GM21447 (cell line): ENCODE results near the gene ZDHHC19.
"Not testable (repeated sequence)": the region's sequence is repeated elsewhere in the genome, so short reads cannot be mapped to it uniquely, and the experiment has no call there.

Experiments
- ATAC-seq: cut with Tn5 transposase; IDR thresholded peaks from one replicate; pipeline ENCODE4 v1.9.1; 2021; ENCODE audit not compliant: unreplicated experiment

Gene ZDHHC19, protein sequence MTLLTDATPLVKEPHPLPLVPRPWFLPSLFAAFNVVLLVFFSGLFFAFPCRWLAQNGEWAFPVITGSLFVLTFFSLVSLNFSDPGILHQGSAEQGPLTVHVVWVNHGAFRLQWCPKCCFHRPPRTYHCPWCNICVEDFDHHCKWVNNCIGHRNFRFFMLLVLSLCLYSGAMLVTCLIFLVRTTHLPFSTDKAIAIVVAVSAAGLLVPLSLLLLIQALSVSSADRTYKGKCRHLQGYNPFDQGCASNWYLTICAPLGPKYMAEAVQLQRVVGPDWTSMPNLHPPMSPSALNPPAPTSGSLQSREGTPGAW

DNA sequence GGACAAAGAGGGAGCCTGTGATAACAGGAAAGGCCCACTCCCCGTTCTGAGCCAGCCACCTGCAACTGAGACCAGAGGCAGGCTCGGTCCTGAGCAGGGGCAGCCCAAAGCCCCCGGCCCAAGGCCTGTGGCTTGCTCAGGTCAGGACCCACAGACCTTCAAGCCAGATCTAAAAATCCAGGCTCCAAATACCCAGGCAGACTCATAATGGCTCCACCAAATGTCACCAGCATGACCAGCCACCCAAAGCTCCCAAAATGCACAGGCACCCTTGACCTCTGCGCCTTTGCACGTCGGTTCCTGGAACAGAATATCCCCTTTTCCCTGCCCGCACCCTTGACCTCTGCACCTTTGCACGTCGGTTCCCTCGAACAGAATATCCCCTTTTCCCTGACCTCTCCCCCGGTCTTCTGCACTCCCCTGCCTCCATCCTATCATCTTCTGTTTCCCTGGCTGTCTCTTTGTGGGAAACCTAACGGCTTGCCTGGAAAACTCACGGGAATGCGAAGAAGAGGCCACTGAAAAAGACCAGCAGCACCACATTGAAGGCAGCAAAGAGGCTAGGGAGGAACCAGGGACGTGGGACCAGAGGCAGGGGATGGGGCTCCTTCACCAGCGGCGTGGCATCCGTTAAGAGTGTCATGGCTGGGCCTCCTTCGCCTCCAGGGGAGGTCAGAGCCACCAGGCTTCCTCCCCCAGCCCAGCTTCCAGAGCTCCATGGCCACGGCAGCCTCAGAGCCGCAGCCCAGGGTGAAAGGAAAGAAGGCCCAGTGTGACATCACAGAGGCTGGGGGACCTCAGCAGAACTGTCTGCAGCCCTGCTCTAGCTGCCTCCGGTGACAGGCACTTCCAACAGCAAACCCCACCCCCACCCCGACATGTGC, at the start of gene ZDHHC19:
TSS of gene ZDHHC19 (minus strand) at position 728 of the 884 bp plus-strand sequence. CDS start at position 643, 85 bp downstream.
- ATAC-seq: no peak

DNA sequence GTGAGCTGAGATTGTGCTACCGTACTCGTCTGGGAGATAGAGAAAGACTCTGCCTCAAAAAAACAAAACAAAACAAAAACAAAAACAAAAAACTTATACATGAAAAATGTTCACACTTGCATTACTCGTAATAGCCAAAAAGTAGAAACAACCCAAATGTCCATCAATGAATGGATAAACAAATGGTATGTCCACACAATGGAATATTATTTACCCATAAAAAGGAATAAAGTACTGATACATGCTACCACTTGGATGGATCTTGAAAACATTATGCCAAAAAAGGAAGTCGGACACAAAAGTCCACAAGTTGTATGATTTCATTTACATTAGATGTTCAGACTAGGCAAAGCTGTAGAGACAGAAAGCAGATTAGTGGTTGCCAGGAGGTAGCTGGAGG, 49.6 kb upstream of the ZDHHC19 start:
- ATAC-seq: no peak

DNA sequence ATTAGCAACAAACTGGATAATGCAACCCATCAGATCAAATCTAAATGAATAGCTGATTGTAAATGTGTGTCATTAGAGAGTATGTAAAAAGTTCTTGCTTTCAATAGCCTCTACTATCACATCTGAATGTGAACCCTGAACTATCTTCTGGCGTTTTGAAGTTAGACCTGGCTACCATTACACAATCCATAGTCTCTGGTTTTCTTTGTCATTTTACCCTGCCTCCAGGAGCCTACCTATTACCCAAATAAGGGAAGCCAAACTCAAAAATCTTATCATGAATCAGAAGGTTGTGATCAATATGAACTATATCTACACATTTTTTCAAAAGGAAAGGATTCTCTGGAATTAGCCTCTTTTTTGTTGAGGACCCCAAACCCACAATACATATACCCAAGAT, 44.6 kb upstream of the ZDHHC19 start:
- no peak for ATAC-seq

DNA sequence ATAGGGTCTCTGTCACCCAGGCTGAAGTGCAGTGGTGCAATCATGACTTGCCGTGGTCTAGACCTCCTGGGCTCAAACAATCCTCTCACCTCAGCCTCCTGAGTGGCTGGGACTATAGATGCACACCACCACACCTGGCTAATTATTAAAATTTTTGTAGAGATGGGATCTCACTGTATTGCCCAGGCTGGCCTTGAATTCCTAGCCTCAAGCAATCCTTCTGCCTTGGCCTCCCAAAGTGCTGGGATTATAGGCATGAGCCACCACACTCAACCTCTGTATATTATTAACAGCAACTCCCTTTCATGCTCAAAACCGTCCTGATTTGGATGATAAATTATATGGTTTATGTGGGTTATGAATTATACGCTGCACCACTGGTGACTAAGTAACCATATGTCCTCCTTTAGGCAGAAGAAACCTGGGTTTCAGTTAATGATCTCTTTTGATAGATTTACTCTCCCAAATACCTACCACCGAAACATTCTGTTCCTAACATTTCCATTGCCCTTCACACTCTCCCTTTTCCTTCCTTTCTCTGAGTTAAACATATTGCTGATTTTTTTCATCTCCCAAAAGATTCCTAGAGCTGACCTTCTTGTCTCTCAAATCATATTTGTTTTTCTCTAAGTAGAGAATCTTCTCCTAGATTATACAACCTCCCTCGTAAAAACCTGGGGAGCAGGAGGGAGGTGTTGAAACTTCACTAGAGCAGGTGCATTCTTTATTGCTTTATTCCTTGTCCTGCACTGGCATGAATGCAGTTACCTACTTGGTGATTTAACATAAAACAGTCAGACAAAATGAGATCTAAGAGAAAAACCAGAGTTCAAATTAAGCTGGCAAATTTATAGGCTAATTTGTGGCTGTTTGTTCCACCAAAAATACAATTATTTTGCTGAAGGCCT, 43.4 kb upstream of the ZDHHC19 start:
- no peak for ATAC-seq

DNA sequence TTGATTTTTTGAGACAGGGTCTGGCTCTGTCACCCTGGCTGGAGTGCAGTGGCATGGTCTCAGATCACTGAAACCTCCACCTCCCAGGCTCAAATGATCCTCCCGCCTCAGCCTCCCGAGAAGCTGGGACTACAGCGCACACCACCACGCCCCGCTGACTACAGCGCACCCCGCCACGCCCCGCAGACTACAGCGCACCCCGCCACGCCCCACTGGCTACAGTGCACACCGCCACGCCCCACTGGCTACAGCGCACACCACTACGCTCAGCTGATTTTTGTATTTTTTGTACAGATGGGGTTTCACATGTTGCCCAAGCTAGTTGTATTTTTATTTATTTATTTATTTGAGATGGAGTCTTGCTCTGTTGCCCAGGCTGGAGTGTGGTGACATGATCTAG, 40.7 kb upstream of the ZDHHC19 start:
- ATAC-seq: no peak

DNA sequence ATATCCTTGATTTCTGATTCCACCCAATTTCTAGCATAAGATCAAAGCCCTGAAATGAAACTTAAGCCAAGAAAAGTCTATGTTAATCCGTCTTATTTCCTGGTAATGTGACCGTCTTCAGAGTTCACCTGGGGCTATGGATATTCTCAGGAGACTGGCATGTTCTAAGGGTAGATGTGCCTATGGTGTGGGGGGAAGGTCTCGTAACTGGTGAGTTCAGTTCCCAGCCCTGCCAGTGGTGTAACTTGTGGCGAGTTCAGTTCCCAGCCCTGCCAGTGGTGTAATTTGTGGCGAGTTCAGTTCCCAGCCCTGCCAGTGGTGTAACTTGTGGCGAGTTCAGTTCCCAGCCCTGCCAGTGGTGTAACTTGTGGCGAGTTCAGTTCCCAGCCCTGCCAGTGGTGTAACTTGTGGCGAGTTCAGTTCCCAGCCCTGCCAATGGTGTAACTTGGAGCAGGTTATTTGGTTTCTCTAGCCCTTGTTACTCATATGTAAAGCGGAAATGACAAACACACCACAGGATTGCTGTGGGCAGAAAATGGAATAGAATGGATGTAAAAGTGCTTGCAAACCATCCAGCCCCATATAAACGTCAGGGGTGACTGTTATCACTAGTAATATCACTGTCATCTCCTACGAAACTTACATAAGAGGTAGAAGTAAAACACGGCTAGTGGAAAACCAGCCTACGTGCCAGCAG, 35.6 kb upstream of the ZDHHC19 start:
- ATAC-seq: no peak

DNA sequence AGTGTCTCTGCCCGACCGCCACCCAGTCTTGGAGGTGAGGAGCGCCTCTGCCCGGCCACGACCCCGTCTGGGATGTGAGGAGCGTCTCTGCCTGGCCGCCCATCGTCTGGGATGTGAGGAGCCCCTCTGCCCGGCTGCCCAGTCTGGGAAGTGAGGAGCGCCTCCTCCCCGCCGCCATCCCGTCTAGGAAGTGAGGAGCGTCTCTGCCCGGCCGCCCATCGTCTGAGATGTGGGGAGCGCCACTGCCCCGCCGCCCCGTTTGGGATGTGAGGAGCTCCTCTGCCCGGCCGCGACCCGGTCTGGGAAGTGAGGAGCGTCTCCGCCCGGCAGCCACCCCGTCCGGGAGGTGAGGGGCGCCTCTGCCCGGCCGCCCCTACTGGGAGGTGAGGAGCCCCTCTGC, 33.0 kb upstream of the ZDHHC19 start:
- ATAC-seq: not testable (repeated sequence)

DNA sequence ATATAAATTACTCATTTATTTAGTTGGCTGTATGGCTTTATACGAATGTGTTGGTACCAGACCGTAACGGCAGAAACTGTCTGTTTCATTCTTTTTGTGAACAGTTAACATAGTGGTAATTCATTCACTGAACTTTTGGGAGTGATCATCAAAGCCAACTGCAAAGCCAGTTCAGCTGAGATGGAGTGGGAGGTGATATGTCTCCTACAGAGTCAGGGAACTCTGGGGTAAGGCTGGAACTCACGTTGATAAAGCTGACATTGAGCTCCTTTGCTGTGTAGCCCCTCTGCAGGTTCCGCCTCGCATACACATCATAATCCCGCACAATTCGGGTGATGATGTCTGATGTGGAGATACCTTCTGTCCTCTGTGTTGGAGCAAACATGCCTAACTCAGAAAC, 30.5 kb upstream of the ZDHHC19 start:
- ATAC-seq: no peak

DNA sequence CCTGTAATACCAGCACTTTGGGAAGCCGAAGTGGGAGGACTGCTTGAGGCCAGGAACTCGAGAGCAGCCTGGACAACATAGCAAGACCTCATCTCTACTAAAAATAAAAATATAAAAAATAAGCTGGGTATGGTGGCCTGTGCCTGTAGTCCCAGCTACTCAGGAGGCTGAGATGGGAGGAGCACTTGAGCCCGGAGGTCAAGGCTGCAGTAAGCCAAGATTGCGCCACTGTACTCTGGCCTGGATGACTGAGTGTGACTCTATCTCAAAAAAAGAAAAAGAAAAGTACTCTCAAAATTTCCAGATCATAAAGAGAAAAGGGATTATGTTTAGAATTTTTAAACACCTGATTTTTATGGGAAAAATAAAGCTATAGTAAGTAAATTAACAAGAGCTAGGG, 29.2 kb upstream of the ZDHHC19 start:
- no peak for ATAC-seq

DNA sequence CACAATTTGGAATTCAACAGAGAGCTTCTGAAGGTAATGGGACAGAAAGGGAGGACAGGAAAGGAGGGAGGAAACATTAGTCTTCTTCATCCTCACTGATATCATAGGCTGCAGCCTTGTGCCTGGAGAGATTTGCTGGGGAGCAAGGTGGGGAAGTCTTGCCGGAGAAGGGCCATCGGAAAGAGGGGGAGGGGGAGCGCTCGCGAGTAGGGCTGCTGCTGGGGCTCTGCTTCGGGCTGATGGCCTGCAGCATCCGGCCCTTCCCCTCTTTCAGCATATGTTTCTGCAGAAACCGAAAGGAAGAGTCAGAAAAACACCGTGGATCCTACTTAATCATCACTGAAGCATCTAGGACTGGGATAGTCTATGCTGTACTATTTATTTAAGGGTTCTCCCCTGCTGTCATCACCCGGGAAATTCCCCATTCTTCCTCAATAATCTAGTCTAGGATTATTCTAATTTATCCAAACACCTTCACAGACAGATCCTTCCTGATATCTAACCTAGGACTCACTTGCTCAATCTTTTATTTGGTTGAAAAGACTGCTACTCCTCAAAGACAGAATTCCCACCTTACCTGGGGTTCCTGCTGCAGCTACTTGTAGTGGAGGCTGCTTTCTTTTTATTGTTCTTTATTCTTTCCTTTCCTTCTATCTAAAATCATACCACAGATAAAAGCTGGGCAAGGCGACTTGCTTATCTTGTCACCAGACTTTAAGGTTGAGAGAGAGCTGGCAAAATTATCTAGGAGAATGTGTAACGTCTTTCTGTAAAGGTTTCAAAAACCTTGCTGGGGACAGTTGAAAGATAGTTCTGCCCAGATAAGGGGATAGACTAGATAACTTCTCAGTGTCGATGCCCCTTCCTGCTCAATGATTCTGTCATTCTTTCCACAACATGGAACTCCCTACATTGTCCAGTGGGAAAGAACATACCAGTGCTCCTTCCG, 27.7 kb upstream of the ZDHHC19 start:
- no peak for ATAC-seq

DNA sequence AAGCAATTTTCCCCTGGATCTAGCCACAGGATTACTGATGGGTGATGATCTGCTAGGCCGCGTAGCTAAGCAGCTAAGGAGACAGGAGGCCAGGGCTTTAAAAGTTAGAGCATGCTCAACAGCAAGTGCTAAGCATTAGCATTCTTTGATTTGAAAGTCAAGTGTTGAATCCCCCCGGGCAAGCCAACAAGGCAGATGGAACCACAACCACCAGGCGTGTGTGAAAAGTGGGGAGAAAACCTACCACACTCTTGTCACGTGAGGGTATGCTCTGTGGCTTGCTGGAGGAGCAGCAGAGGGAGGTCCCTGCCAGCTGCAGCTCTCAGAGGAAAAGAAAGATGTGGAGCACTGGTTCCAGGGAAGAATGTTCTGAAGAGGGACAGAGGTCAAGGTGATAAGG, 26.0 kb upstream of the ZDHHC19 start:
- no peak for ATAC-seq

DNA sequence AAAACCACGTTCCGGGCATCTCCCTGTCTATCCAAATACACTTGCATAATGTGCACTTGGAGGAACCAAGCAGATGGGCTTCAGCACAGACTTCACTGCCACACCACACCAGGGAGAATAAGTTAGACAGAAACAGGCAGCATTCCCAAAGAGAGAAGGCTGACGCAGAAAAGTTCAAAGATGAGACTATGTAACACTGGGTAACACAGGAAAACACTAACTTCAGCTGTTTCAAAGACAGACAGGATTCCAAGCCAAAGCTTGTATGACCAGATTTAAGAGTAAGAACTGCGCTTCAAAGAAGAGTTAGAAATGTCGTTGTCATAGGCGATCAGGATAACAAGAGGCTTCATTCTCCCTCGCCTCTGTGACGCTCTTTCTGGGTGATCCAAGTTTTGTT, 25.0 kb upstream of the ZDHHC19 start:
- no peak for ATAC-seq

DNA sequence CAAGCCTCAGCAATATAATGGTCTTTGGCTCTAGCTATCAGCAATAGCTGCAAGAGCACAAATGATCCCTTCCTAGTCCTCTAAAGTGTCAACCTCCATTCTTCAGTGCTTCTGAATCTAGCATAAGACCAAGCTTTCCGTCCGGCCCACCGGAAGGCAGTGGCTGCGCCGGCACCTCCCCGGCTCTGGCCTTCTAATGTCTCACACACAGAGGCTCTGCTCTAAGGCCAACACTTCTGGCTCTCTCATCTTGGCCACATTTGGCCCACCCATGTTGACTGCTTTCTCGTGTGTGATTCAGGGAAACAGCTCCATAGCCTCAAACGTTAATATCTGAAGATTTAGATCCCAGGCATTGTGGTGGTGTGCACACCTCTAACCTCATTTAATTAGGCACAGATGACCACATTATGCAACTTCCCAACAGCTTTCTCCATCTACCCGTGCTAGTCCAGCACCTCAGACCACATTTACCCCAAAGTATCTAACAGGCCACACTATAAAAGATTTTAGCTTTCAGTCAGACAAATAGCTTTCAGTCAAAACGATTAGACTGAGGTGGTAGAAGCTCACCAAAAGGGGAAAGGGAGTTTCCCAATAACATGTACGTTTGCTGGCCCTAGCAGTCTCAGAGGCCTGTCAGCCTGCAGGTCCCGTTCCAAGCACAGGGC, 24.4 kb upstream of the ZDHHC19 start:
- no peak for ATAC-seq

DNA sequence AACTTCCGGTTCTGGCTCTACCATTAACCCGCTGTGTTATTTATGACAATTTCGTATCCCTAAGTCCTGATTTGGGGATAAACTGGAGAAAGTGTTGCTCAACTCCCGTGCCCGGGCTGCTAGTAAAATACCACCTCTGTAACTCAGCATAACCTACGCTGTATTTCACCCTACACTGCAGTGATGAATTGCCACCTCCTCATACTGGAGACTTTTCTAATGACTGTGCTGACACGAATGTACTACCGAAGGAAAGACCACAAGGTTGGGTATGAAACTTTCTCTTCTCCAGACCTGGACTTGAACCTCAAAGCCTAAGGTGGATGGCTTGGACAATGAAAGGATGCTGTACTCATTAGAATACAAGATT, 21.7 kb upstream of the ZDHHC19 start:
- ATAC-seq: no peak

DNA sequence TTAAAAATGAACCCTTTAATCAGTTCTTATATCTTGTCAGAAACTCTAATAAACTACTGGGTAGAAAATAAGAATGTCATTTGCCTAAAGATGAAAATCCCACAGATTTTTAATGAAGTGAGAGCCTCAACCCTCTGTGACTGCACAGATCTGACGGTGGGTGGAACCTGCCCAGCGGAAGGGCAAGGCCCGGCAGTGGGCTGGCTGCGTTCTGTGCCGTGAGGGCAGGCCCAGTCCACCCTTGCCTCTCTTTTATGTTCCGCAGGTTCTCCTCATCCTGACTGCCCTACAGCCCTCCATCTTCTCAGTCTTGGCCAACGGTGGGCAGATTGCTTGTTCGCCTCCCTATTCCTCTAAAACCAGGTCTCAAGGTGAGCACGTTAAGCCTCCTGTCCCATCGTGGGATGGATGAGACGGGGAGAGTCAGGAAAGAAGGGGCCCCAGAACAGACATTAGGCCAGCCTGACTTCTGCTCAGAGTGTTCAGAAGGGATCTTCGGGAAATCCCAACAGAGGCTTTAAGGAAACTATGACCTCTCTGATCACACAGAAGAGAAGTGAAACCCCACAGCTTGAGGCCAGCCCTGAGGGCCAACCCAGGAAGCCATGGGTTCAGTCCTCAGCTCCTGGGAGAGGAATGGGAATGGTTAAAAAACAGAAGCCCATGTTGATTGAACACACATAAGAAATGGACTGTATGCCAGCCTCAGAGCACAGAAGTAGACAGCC, 21.1 kb upstream of the ZDHHC19 start:
- ATAC-seq: no peak

DNA sequence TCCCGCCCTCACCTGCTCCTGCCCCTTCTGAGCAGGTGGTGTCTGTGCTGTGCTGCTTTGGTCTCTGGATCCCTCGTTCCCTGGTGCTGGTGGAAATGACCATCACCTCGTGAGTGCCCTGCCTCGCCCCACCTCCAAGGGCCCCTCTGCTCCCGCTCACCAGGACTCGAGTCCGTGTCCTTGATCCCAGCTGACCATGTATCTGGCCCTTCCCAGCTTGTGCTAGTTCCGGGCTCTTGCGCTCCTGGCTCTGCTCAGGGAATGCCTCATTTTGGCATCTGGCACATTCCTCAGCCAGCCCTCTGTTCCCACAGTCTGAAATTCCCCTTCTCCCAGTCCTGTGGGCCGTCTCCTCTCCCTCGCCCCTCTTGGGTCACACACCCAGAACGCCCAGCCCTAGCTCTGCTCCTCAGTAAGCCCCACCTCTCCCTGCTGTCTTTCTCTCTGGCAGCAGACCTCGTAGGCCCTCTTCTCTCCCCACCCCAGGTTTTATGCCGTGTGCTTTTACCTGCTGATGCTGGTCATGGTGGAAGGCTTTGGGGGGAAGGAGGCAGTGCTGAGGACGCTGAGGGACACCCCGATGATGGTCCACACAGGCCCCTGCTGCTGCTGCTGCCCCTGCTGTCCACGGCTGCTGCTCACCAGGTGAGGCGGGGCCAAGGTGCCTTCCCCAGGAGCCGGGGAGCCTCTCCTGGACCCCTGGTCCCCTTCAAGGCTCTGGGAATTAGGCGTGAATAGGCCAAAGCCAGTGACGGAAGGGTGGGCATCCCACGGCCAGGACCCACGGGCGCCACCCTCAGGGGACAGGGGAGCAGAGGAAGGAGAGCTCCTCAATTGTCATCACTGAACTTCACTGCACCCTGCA, 16.7 kb upstream of the ZDHHC19 start:
- ATAC-seq: no peak

DNA sequence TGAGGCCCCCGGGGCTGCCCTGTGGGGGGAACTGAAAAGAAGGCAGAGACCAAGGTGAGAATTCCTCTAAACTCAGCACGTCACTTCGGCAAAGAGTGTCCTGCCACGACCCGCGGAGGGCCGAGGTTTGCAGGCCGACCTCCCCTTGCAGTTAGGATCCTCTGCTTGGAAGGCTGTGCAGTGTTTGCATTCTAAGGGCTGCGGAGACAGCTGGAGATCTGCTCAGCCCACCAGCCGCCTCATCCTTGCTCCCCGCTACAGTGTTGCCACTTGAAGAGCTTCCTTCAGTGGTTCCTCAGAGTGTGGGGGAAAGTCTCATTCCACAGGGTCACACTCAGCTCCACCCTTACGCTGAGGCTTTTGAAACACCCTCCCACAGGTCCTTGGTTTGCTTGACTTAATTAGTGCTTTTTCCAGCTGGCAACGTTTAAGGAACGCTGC, 15.9 kb upstream of the ZDHHC19 start:
- ATAC-seq: no peak
